OCI-LY3 (cell line): ENCODE data around the gene SPNS3.

Source experiments
- CTCF ChIP-seq: fragments of 200-600, 300-600 bp; sonication (generic); IDR thresholded peaks from 2 replicates; pipeline ENCODE4 v1.5.1; 2014; ENCODE audit warnings: antibody characterized with exemption, low read length, low read depth
- EZH2phosphoT487 ChIP-seq: fragments of 200-600 bp; shearing (Covaris generic); IDR thresholded peaks from 2 replicates; pipeline ENCODE4 v1.6.1; 2018; ENCODE audit warnings: antibody characterized with exemption, mixed run types, low read depth

DNA sequence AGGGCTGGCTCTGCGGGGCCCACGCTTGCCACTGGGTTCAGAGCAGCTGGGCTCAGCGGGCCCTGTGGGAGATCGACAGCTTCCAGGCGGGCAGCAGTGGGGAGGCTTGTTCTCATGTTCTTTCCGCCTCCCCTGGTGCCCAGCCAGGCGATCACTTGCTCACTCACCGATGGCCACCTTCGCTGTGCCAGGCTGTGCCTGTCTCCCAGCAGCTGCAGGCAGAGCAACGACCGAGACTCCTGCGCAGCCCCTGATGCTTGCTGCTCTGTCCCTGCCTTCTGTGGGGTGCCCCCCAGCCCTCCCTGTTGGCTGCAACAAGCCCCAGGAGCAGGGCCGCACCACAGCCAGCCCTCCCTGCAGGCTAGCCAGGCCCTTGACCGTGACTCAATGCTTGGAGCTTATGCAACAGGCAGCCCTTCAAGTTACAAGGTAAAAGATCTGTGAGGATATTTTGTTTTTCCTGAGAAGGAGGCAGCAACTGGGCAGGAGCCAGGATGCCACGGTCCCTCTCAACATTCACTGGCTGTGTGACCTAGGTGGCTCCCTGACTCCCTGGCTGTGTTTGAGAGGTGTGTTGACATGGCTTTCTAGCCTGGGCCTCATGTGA is 55.4 kb downstream of the SPNS3 start:
- TF ChIP-seq CTCF (no peak), EZH2phosphoT487 (no peak)
